Heart left ventricle (tissue), 13 donors: Measurements from ENCODE around the gene CHRD.

ENCODE experiments used
- CTCF ChIP-seq, 12 donors: fragments of 200-600 bp; sonication (generic) in 4 of 12; IDR thresholded peaks; one replicate each; pipeline versions ENCODE4 v1.5.0 to v1.8.0; 2018 to 2022; ENCODE audit warnings: antibody characterized with exemption in 12 of 12, mild to moderate bottlenecking in 5 of 12
- POLR2A ChIP-seq, 2 donors: fragments of 450-650 bp; IDR thresholded peaks; one replicate each; pipeline ENCODE4 v1.6.1; 2017; ENCODE audit warnings: antibody characterized with exemption in 2 of 2, mild to moderate bottlenecking in 2 of 2, moderate library complexity in 2 of 2
- donor health status: ischemic (EF 13 %, LVEDD 7.1; RV severe dilation, severe dysfunction).
- donor health status: DM: no; HTN: yes; CAD: no.
- donor health status: DM: no; HTN: no; CAD: no.
- donor health status: ischemic (EF 25% LVEDD 6.9; RV normal size, moderate dysfunction).
- donor health status: ischemic (EF 25% LVEDD 5.7; RV mildly dilated, moderate dysfunction).
- donor health status: ischemic (EF 35%, LVEDD 5.7; RV mildly dilated, moderate dysfunction).
- donor health status: nonischemic (EF 11% LVEDD 7.7; RV severe dilation, severe dysfunction).
- donor health status: DM: yes; HTN: yes; CAD: no.
- donor health status: PGD.
- donor health status: ischemic (EF 29% LVEDD 5.4; RV normal size, mild dysfunction).
- donor health status: nonischemic (EF 23%, LVEDD 6.1; RV moderate dilation, normal function).

DNA sequence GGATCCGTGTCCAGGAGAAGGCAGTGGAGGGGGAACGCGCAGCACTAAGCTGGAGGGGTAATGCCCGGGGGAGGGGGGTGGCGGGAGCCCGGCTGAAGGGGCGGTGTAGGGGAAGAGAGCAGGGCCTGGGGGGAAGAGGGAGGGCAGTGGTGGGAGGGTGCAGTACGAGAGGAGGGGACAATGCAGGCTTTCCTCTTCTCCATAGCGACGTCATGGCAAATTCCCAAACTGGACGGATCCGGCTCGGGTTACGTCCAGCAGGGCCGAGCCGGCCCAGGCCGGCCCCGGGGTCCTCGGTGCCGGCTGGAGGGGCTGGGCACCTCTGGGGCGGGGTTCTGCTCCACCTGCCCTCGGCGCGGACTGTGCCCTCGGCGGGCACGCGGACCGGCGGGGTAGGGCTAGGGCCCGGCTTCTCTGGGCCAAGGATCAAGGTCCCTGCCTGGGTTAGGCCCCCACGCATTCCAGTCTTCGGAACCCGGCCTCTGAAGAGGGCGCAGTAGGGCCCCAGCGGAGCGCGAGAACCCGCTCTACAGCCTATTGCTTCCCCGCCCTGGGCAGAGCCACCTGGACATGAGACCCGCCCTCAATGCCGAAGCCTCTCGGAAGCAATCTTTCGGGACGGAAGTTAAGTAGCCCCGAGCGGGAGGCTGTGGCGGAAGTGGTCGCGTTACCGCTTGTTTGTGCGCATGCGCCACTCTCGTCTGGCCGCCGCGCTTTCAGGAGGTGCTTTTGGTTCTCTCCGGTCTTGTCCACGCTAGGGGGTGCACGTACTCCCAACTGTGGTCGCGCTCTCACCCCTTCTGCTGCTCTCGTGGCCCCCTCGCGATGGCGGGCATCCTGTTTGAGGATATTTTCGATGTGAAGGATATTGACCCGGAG is 16.9 kb upstream of the CHRD start:
- peak in 11 of 12 donors; percentile 35 to 80 (median 63) for TF ChIP-seq CTCF (IDR thresholded peaks at IDR 0.05)
- peak in 1 of 2 donors; percentile 83 for TF ChIP-seq POLR2A (IDR thresholded peaks at IDR 0.05)
